ENCODE data around the gene CDC42. TPM values are rescaled to one million over a fixed set of nuclear protein-coding genes. Genes with fewer than 3 reads are reported as not detected.
"Not testable (repeated sequence)": the region's sequence is repeated elsewhere in the genome, so short reads cannot be mapped to it uniquely, and the experiment has no call there.

CDC42 gene
- 432 and 433 TPM in 2 replicates for total RNA-seq

DNA sequence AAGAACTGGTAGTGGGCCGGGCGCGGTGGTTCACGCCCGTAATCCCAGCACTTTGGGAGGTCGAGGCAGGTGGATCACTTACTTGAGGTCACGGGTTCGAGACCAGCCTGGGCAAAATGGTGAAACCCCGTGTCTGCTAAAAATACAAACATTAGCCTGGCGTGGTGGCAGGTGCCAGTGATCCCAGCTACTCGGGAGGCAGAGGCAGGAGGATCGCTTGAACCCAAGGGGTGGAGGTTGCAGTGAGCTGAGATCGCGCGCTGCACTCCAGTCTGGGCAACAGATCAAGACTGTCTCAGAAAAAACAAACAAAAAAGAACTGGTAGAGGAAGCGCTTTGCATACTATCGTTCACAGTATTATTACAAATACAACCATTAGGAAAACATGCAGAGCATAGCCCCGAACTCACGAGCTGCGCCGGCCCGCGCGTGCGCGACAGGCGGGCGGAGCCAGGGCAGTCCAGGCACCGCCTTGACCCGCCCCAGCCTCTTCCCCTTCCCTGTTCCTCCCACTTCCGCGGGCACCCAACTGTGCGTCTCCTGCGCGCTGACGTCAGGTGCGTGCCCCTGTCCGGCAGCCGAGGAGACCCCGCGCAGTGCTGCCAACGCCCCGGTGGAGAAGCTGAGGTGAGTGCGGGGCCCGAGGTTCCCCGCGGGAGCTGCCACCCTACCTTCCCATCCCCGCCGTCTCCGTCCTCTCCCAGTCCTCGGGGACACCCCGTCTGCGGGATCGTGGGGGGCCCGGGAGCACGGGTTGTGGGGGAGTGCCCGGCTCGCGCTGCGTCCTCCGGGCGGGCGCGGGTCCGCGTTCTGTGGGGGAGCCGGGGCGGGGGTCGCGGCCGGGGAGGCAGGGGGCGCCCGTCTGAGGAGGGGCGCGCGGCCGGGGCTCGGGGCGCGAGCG lies at the start of gene CDC42:
Gene CDC42 (plus strand): TSS at position 595 of the 902 bp plus-strand sequence. CDS start 25,770 bp downstream, outside the sequence.
- Histone ChIP-seq H2AFZ (ENCODE audit: low read length) (peak within 1 kb of the TSS; percentile 88), H3K4me3 (ENCODE audit: insufficient read depth, low read length) (peak within 1 kb of the TSS; percentile 98), H3K79me2 (ENCODE audit: insufficient read depth, low read length) (peaks cover 45% of the 10 kb centered on the region), H3K27ac (ENCODE audit: low read depth, low read length) (peak within 1 kb of the TSS; percentile 92), H3K9me3 (ENCODE audit: low read depth, low read length) (no peaks in the 10 kb centered on the region), H3K36me3 (ENCODE audit: insufficient read depth, low read length) (peaks cover 4% of the 10 kb centered on the region), H3K4me1 (ENCODE audit: insufficient read depth, low read length) (peaks cover 29% of the 10 kb centered on the region), H3K4me2 (ENCODE audit: insufficient read depth, low read length) (peak within 1 kb of the TSS; percentile 83), H4K20me1 (ENCODE audit: insufficient read depth, low read length) (peaks cover 39% of the 10 kb centered on the region), H3K27me3 (ENCODE audit: insufficient read depth, low read length) (no peaks in the 10 kb centered on the region)
- peak; percentile 99 for DNase-seq (ENCODE audit: insufficient read length, low spot score, missing footprints)
- no peak for TF ChIP-seq CTCF (IDR thresholded peaks at IDR 0.05; ENCODE audit: extremely low read depth, low read depth, low read length)

DNA sequence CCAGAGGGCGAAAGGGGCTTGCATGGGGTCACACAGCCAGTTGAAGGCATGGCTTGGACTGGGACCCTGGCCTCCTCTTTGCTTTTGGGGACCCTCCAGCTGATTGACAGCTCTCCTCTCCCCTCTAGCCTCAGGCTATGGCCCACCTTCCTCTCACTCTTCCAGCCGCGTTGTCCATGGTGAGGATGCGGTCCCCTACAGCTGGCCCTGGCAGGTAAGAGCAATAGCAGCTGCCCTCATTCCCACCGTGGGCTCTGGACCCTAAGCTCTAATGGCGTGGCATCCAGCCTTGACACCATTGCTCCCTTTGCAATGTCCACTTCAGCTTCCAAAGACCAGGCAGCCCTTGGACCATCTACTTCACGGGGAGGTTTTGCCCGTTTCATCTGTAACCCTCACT lies 49.6 kb upstream of the CDC42 start:
- H3K4me3 ChIP-seq (ENCODE audit: insufficient read depth, low read length); H3K27me3 ChIP-seq (ENCODE audit: insufficient read depth, low read length); H3K9me3 ChIP-seq (ENCODE audit: low read depth, low read length); H4K20me1 ChIP-seq (ENCODE audit: insufficient read depth, low read length); H3K27ac ChIP-seq (ENCODE audit: low read depth, low read length); H2AFZ ChIP-seq (ENCODE audit: low read length); H3K36me3 ChIP-seq (ENCODE audit: insufficient read depth, low read length); DNase-seq (ENCODE audit: insufficient read length, low spot score, missing footprints); H3K4me1 ChIP-seq (ENCODE audit: insufficient read depth, low read length); H3K79me2 ChIP-seq (ENCODE audit: insufficient read depth, low read length); H3K4me2 ChIP-seq (ENCODE audit: insufficient read depth, low read length): not testable (repeated sequence)

GRCh38 chr1:22003959-22004358 lies 48.5 kb upstream of the CDC42 start:
- not testable (repeated sequence) for H2AFZ ChIP-seq (ENCODE audit: low read length); H3K4me2 ChIP-seq (ENCODE audit: insufficient read depth, low read length); H4K20me1 ChIP-seq (ENCODE audit: insufficient read depth, low read length); DNase-seq (ENCODE audit: insufficient read length, low spot score, missing footprints); H3K27ac ChIP-seq (ENCODE audit: low read depth, low read length); H3K79me2 ChIP-seq (ENCODE audit: insufficient read depth, low read length); H3K27me3 ChIP-seq (ENCODE audit: insufficient read depth, low read length); H3K9me3 ChIP-seq (ENCODE audit: low read depth, low read length); H3K4me1 ChIP-seq (ENCODE audit: insufficient read depth, low read length); H3K4me3 ChIP-seq (ENCODE audit: insufficient read depth, low read length); H3K36me3 ChIP-seq (ENCODE audit: insufficient read depth, low read length)

DNA sequence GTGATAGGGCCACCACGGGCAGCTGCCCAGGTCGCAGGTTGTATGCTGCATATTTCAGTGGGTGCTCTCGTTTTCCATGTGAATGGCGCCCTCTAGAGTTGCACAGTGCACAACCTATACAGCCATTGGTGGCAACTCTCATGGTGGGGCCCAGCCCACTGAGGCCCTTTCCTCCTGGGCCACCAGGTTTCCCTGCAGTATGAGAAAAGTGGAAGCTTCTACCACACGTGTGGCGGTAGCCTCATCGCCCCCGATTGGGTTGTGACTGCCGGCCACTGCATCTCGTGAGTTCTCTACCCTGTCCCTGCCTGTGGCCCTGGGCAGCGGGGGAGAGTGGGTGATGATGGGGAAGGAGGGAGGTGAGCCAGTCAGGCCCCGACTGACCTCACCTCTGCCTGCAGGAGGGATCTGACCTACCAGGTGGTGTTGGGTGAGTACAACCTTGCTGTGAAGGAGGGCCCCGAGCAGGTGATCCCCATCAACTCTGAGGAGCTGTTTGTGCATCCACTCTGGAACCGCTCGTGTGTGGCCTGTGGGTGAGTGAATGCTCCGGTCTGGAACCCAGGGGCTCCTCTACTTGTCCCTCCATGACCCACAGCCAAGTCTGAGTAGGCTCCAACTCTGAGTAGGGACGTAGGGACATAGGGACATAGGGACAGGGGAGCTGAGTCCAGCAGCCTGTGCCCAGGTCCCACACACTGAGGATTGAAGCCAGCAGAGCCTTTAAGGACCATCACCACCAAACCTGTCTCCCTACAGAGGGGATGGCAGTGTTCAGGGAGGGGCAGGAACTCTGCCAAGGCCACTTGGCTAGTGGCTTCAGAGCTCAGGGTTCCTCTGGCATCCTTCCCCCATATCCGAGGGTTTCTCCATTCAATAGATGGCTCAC lies 47.0 kb upstream of the CDC42 start:
- H3K36me3 ChIP-seq (ENCODE audit: insufficient read depth, low read length); H4K20me1 ChIP-seq (ENCODE audit: insufficient read depth, low read length); H2AFZ ChIP-seq (ENCODE audit: low read length); H3K4me1 ChIP-seq (ENCODE audit: insufficient read depth, low read length); H3K27me3 ChIP-seq (ENCODE audit: insufficient read depth, low read length); H3K9me3 ChIP-seq (ENCODE audit: low read depth, low read length); H3K27ac ChIP-seq (ENCODE audit: low read depth, low read length); H3K79me2 ChIP-seq (ENCODE audit: insufficient read depth, low read length); H3K4me3 ChIP-seq (ENCODE audit: insufficient read depth, low read length); DNase-seq (ENCODE audit: insufficient read length, low spot score, missing footprints); H3K4me2 ChIP-seq (ENCODE audit: insufficient read depth, low read length): not testable (repeated sequence)
- peak; percentile 40 for TF ChIP-seq CTCF (IDR thresholded peaks at IDR 0.05; ENCODE audit: extremely low read depth, low read depth, low read length)

DNA sequence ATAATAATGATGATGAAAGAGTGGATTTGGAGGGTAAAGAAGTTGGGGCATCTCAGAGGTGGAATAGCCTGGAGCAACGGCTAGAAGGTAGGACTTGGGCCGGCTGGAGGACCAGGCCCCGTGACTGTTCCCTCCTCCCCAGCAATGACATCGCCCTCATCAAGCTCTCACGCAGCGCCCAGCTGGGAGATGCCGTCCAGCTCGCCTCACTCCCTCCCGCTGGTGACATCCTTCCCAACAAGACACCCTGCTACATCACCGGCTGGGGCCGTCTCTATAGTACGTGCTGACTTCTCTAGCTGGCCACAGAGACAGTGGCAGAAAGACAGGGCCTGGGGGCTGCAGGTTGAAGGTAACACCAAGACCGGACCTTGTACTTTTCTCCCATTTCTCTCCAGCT lies 45.8 kb upstream of the CDC42 start:
- DNase-seq (ENCODE audit: insufficient read length, low spot score, missing footprints); H3K4me1 ChIP-seq (ENCODE audit: insufficient read depth, low read length); H3K27ac ChIP-seq (ENCODE audit: low read depth, low read length): not testable (repeated sequence)

GRCh38 chr1:22007262-22007661 lies 45.2 kb upstream of the CDC42 start:
- H3K4me3 ChIP-seq (ENCODE audit: insufficient read depth, low read length), result not testable (repeated sequence)

More for the DNA sequence above, 45.8 kb upstream of the CDC42 start:
- H3K9me3 ChIP-seq (ENCODE audit: low read depth, low read length); H3K4me2 ChIP-seq (ENCODE audit: insufficient read depth, low read length); H3K4me3 ChIP-seq (ENCODE audit: insufficient read depth, low read length); H2AFZ ChIP-seq (ENCODE audit: low read length); H3K27me3 ChIP-seq (ENCODE audit: insufficient read depth, low read length); H4K20me1 ChIP-seq (ENCODE audit: insufficient read depth, low read length); H3K79me2 ChIP-seq (ENCODE audit: insufficient read depth, low read length); H3K36me3 ChIP-seq (ENCODE audit: insufficient read depth, low read length): not testable (repeated sequence)

DNA sequence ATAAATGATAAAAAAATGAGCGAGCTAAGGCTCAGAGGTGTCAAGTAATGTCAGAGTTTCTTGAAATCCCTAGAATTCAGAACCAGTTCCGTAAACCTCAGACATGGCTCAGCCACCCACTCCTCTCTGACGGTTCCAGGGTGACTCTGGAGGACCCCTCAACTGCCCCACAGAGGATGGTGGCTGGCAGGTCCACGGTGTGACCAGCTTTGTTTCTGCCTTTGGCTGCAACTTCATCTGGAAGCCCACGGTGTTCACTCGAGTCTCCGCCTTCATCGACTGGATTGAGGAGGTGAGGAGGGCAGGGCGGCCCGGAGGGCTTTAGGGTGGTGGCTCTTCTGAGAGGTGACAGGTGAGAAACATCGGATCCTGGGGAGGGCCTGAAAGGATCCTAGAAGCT lies 42.9 kb upstream of the CDC42 start:
- not testable (repeated sequence) for H3K79me2 ChIP-seq (ENCODE audit: insufficient read depth, low read length); H3K4me2 ChIP-seq (ENCODE audit: insufficient read depth, low read length); H3K36me3 ChIP-seq (ENCODE audit: insufficient read depth, low read length); DNase-seq (ENCODE audit: insufficient read length, low spot score, missing footprints); H3K4me3 ChIP-seq (ENCODE audit: insufficient read depth, low read length); H3K4me1 ChIP-seq (ENCODE audit: insufficient read depth, low read length); H2AFZ ChIP-seq (ENCODE audit: low read length); H4K20me1 ChIP-seq (ENCODE audit: insufficient read depth, low read length); H3K27ac ChIP-seq (ENCODE audit: low read depth, low read length); H3K9me3 ChIP-seq (ENCODE audit: low read depth, low read length); H3K27me3 ChIP-seq (ENCODE audit: insufficient read depth, low read length)

More at GRCh38 chr1:22007262-22007661, 45.2 kb upstream of the CDC42 start:
- not testable (repeated sequence) for H3K36me3 ChIP-seq (ENCODE audit: insufficient read depth, low read length); H3K4me2 ChIP-seq (ENCODE audit: insufficient read depth, low read length); H3K27ac ChIP-seq (ENCODE audit: low read depth, low read length); H3K79me2 ChIP-seq (ENCODE audit: insufficient read depth, low read length); H3K9me3 ChIP-seq (ENCODE audit: low read depth, low read length); H3K27me3 ChIP-seq (ENCODE audit: insufficient read depth, low read length); H3K4me1 ChIP-seq (ENCODE audit: insufficient read depth, low read length); DNase-seq (ENCODE audit: insufficient read length, low spot score, missing footprints); H2AFZ ChIP-seq (ENCODE audit: low read length); H4K20me1 ChIP-seq (ENCODE audit: insufficient read depth, low read length)
